Nephron progenitor cell (in vitro differentiated cells): ENCODE data around the gene CASP2.

Source experiments
- DNase-seq: peaks from one replicate; pipeline ENCODE4 v3.0.0; 2021
- H3K27ac Mint-ChIP-seq: 2 replicates; pipeline ENCODE4 v1.8.0; 2021; ENCODE audit warnings: mild to moderate bottlenecking, moderate library complexity, mixed read lengths
- H3K27me3 Mint-ChIP-seq: 2 replicates; pipeline ENCODE4 v1.8.0; 2021; ENCODE audit warnings: mild to moderate bottlenecking, low read depth, mixed read lengths; ENCODE audit not compliant: poor library complexity
- H3K36me3 Mint-ChIP-seq: 2 replicates; pipeline ENCODE4 v1.8.0; 2021; ENCODE audit warnings: low read depth, mixed read lengths
- H3K4me1 Mint-ChIP-seq: 2 replicates; pipeline ENCODE4 v1.8.0; 2021; ENCODE audit warnings: mixed read lengths
- H3K4me3 Mint-ChIP-seq: 2 replicates; pipeline ENCODE4 v1.8.0; 2021; ENCODE audit warnings: mild to moderate bottlenecking, moderate library complexity, mixed read lengths
- H3K9me3 Mint-ChIP-seq: 2 replicates; pipeline ENCODE4 v1.8.0; 2021; ENCODE audit warnings: mild to moderate bottlenecking, moderate library complexity, mixed read lengths
- CTCF ChIP-seq: fragments of 200-600 bp; sonication (generic); IDR thresholded peaks from 2 replicates; pipeline ENCODE4 v1.5.0; 2021; ENCODE audit warnings: antibody characterized with exemption

Gene CASP2

GRCh38 chr7:143314127-143314526 is 26.0 kb downstream of the CASP2 start:
- Mint-ChIP-seq H3K9me3 (no peaks in the 10 kb centered on the region), H3K36me3 (peaks cover 28% of the 10 kb centered on the region), H3K4me3 (no peak overlapping the region), H3K27ac (no peak overlapping the region), H3K27me3 (peaks cover 6% of the 10 kb centered on the region), H3K4me1 (peaks cover 36% of the 10 kb centered on the region)
- no peak for TF ChIP-seq CTCF
- DNase-seq: no peak

DNA sequence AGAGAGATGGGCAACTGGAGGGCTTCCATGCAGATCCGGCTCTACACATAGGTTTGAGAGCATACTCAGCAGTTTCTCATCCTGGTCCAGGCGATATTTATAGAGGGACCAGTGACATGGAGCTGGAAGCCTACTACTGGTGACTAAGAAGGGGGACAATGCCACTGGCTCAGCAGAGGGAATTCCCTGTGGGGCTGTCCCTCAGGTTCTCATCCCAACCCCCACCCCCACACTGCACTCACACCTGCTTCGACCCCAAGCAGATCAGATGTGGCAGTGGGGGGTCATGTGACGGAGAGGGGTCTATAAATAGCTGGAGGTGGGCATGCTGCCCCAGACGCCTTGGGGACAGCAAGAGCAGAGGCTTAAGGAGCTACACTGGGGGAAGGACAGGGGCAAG is 27.6 kb downstream of the CASP2 start, which contains the start of gene CLCN1:
Gene CLCN1 (plus strand): TSS at position 336 of the 400 bp plus-strand sequence. CDS start 102 bp downstream, outside the sequence.
- peaks cover 48% of the 10 kb centered on the region for H3K4me1 Mint-ChIP-seq
- peak within 1 kb of the TSS; percentile 68 for H3K27ac Mint-ChIP-seq
- TF ChIP-seq CTCF: no peak
- no peak for DNase-seq
- peaks cover 13% of the 10 kb centered on the region for H3K36me3 Mint-ChIP-seq
- H3K4me3 Mint-ChIP-seq: no peak within 1 kb of the TSS
- no peaks in the 10 kb centered on the region for H3K9me3 Mint-ChIP-seq
- H3K27me3 Mint-ChIP-seq: peaks cover 11% of the 10 kb centered on the region

DNA sequence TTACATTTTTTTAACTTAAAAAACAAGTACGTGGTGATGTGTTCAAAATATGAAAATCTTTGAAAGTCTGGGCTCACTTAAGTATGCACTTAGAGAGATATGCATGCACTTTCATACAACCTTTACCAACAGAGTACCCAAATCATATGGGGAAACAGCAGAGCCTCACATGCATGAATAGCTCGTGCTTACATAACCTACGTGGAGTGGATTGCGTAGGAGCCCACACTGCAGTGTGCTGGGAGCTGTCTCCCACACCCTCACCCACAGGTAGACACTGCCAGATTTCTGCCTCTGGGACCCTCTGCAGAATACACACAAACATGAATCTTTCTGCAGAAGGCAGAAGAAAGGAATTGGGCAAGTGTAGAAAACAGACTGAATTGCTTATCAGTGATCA is 28.3 kb downstream of the CASP2 start:
- Mint-ChIP-seq H3K9me3 (no peaks in the 10 kb centered on the region), H3K27me3 (peaks cover 11% of the 10 kb centered on the region), H3K36me3 (peaks cover 10% of the 10 kb centered on the region), H3K4me1 (peaks cover 48% of the 10 kb centered on the region), H3K4me3 (no peak overlapping the region), H3K27ac (no peak overlapping the region)
- TF ChIP-seq CTCF: no peak
- no peak for DNase-seq

- H3K36me3 Mint-ChIP-seq: no peaks in the 10 kb centered on the region
- peak overlapping the region; percentile 99 for H3K27ac Mint-ChIP-seq
- DNase-seq: no peak
- TF ChIP-seq CTCF: no peak
- no peaks in the 10 kb centered on the region for H3K9me3 Mint-ChIP-seq
- H3K4me1 Mint-ChIP-seq: peaks cover 64% of the 10 kb centered on the region
- peaks cover 11% of the 10 kb centered on the region for H3K27me3 Mint-ChIP-seq
- H3K4me3 Mint-ChIP-seq: no peak overlapping the region
These were observed 30.5 kb downstream of the CASP2 start for GRCh38 chr7:143318661-143319060.

GRCh38 chr7:143320620-143321019 is 32.5 kb downstream of the CASP2 start:
- Mint-ChIP-seq H3K36me3 (no peaks in the 10 kb centered on the region), H3K27ac (no peak overlapping the region), H3K9me3 (no peaks in the 10 kb centered on the region), H3K4me3 (no peak overlapping the region), H3K4me1 (peaks cover 77% of the 10 kb centered on the region), H3K27me3 (peaks cover 11% of the 10 kb centered on the region)
- TF ChIP-seq CTCF: no peak
- no peak for DNase-seq

DNA sequence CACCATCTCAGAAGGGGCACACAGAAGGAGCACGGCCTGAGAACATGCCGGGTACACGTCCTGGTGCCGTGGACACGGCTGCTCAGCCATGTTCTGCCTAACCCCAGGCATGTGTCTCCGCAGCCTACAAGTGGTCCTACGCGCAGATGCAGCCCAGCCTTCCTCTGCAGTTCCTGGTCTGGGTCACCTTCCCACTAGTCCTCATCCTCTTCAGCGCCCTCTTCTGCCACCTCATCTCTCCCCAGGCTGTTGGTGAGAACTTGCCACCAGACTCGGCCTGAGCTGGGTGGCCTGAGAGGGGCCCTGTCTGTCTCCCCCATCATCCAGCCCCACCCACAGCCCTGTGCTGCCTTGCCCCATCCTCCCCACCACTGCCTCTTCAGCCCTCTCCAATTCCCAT is 33.1 kb downstream of the CASP2 start:
- no peak overlapping the region for H3K27ac Mint-ChIP-seq
- no peak for DNase-seq
- no peaks in the 10 kb centered on the region for H3K9me3 Mint-ChIP-seq
- H3K27me3 Mint-ChIP-seq: peaks cover 11% of the 10 kb centered on the region
- no peaks in the 10 kb centered on the region for H3K36me3 Mint-ChIP-seq
- H3K4me1 Mint-ChIP-seq: peaks cover 72% of the 10 kb centered on the region
- no peak for TF ChIP-seq CTCF
- no peak overlapping the region for H3K4me3 Mint-ChIP-seq
